GM12878 (cell line): ENCODE results near the gene CABLES1. TPM values are rescaled to one million over a fixed set of nuclear protein-coding genes. Genes with fewer than 3 reads are reported as not detected.
A peak's percentile ranks its signal among the peaks of the same experiment; 100 is the strongest.

Experiments
- ATF7 ChIP-seq: fragments of 450-650 bp; IDR thresholded peaks from 2 replicates; pipeline ENCODE4 v1.6.1; 2016; ENCODE audit warnings: low read depth, mild to moderate bottlenecking
- E4F1 ChIP-seq: fragments of 450-650 bp; IDR thresholded peaks from 2 replicates; pipeline ENCODE4 v1.6.1; 2018; ENCODE audit warnings: borderline replicate concordance, mild to moderate bottlenecking; ENCODE audit not compliant: partially characterized antibody
- EGR1 ChIP-seq, 2 experiments: IDR thresholded peaks; 1 replicate in 1 of 2; 2 replicates in 1 of 2; pipeline ENCODE4 v1.6.1; 2011 to 2012; ENCODE audit warnings: low read depth in 2 of 2, low read length in 2 of 2, borderline replicate concordance in 1 of 2, mild to moderate bottlenecking in 1 of 2, moderate library complexity in 1 of 2
- FOXM1 ChIP-seq: IDR thresholded peaks from 2 replicates; pipeline ENCODE4 v1.6.1; 2012; ENCODE audit warnings: low read depth, mild to moderate bottlenecking, inconsistent platforms, low read length, moderate library complexity
- HDGF ChIP-seq: fragments of 450-650 bp; IDR thresholded peaks from 2 replicates; pipeline ENCODE4 v1.6.1; 2016; ENCODE audit warnings: antibody characterized with exemption
- IKZF1 ChIP-seq: fragments of 450-650 bp; conservative IDR thresholded peaks from 2 replicates; pipeline ENCODE4 v1.6.1; 2017; ENCODE audit warnings: antibody characterized with exemption, mild to moderate bottlenecking
- NRF1 ChIP-seq: conservative IDR thresholded peaks from 2 replicates; pipeline ENCODE4 v1.6.1; 2011; ENCODE audit warnings: mild to moderate bottlenecking, low read depth, low read length, improper control_type of control experiment
- PAX5 ChIP-seq: IDR thresholded peaks from 2 replicates; pipeline ENCODE4 v1.6.1; 2011; ENCODE audit warnings: low read depth, low read length, borderline replicate concordance
- POLR2AphosphoS5 ChIP-seq: IDR thresholded peaks from 2 replicates; pipeline ENCODE4 v1.6.1; 2011; ENCODE audit warnings: mild to moderate bottlenecking, low read length, inconsistent platforms
- RBBP5 ChIP-seq: fragments of 200-600 bp; sonication (generic); conservative IDR thresholded peaks from 2 replicates; pipeline ENCODE4 v1.6.1; 2016
- RUNX3 ChIP-seq: IDR thresholded peaks from 2 replicates; pipeline ENCODE4 v1.6.1; 2012; ENCODE audit warnings: low read length, inconsistent platforms
- SMAD1 ChIP-seq: fragments of 450-650 bp; IDR thresholded peaks from 2 replicates; pipeline ENCODE4 v1.6.1; 2018; ENCODE audit warnings: mild to moderate bottlenecking, low read depth; ENCODE audit not compliant: partially characterized antibody
- SREBF1 ChIP-seq: IDR thresholded peaks from 2 replicates; pipeline ENCODE4 v1.6.1; 2012; ENCODE audit warnings: mild to moderate bottlenecking, low read length
- STAT1 ChIP-seq: fragments of 450-650 bp; conservative IDR thresholded peaks from 2 replicates; pipeline ENCODE4 v1.6.1; 2014; ENCODE audit warnings: antibody characterized with exemption, mild to moderate bottlenecking
- ZBED1 ChIP-seq: IDR thresholded peaks from 2 replicates; pipeline ENCODE4 v1.6.1; 2016; ENCODE audit warnings: borderline replicate concordance
- ZNF592 ChIP-seq: fragments of 450-650 bp; IDR thresholded peaks from 2 replicates; pipeline ENCODE4 v1.6.1; 2017; ENCODE audit warnings: mild to moderate bottlenecking, moderate library complexity
- ZNF622 ChIP-seq: fragments of 450-650 bp; IDR thresholded peaks from 2 replicates; pipeline ENCODE4 v1.6.1; 2017; ENCODE audit warnings: mild to moderate bottlenecking, inconsistent platforms
- polyA plus RNA-seq, 11 experiments: library from polyadenylated mRNA; depleted of rRNA in 4 of 11; unstranded in 6 of 11; stranded (reverse) in 5 of 11; fragments of >200 nt; fragmentation: Nextera tagmentation in 4 of 11; fragmentation: Illumina TruSeq in 1 of 11; extraction: Ambion mirVana in 4 of 11; extraction: Trizol in 1 of 11; gene quantifications; 1 replicate in 1 of 11; 2 replicates in 10 of 11; pipeline versions ENCODE4 v1.2.1 to v1.2.3, GENCODE V29; 2011 to 2016; ENCODE audit warnings: inconsistent platforms in 2 of 11, missing spikeins in 2 of 11, low read depth in 1 of 11
- total RNA-seq, 4 experiments: library from RNA; depleted of rRNA in 3 of 4; stranded (reverse); fragments of >200 nt in 3 of 4; fragmentation: Illumina TruSeq in 1 of 4; extraction: Trizol in 1 of 4; gene quantifications; 2 replicates each; pipeline versions ENCODE4 v1.2.1 to v1.2.3, GENCODE V29; 2013 to 2021
- TF ChIP-seq, protein P1 (sequence below): fragments of 450-650 bp; IDR thresholded peaks from 2 replicates; pipeline ENCODE4 v1.6.1; 2017; ENCODE audit warnings: mild to moderate bottlenecking, moderate library complexity
- TF ChIP-seq, protein P2 (sequence below): fragments of 450-650 bp; IDR thresholded peaks from 2 replicates; pipeline ENCODE4 v1.6.1; 2018; ENCODE audit warnings: mild to moderate bottlenecking, low read depth, moderate library complexity; ENCODE audit not compliant: partially characterized antibody

Gene CABLES1
- total and polyA plus RNA-seq, 10 of the 15 experiments (the other 5 are each of a cell fraction or from before 2014, with no cell fraction given), result 2.9 to 27.2 (median 8.2) TPM

DNA sequence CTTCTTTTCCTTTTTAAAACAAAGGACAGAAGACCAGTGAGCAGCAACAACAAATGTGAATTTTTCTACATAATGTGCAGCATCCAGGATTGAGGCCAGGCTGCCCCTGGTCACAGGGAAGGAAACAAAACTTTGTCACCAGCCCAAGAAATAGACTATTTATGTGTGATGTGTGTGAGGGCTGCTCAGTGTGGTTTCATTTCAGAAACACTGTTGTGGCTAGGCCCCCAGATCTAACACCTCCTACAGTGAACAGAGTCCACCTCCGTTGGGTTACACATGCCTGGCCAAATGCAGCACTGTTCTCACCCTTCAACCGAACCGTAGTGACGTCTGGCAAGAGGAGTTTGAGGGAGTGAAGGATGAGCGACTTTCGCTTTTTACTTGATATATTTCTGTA, 171.5 kb downstream of the CABLES1 start (continued):
- TF ChIP-seq, protein P1, sequence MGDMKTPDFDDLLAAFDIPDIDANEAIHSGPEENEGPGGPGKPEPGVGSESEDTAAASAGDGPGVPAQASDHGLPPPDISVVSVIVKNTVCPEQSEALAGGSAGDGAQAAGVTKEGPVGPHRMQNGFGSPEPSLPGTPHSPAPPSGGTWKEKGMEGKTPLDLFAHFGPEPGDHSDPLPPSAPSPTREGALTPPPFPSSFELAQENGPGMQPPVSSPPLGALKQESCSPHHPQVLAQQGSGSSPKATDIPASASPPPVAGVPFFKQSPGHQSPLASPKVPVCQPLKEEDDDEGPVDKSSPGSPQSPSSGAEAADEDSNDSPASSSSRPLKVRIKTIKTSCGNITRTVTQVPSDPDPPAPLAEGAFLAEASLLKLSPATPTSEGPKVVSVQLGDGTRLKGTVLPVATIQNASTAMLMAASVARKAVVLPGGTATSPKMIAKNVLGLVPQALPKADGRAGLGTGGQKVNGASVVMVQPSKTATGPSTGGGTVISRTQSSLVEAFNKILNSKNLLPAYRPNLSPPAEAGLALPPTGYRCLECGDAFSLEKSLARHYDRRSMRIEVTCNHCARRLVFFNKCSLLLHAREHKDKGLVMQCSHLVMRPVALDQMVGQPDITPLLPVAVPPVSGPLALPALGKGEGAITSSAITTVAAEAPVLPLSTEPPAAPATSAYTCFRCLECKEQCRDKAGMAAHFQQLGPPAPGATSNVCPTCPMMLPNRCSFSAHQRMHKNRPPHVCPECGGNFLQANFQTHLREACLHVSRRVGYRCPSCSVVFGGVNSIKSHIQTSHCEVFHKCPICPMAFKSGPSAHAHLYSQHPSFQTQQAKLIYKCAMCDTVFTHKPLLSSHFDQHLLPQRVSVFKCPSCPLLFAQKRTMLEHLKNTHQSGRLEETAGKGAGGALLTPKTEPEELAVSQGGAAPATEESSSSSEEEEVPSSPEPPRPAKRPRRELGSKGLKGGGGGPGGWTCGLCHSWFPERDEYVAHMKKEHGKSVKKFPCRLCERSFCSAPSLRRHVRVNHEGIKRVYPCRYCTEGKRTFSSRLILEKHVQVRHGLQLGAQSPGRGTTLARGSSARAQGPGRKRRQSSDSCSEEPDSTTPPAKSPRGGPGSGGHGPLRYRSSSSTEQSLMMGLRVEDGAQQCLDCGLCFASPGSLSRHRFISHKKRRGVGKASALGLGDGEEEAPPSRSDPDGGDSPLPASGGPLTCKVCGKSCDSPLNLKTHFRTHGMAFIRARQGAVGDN, result peak; percentile 97
- TF ChIP-seq ATF7 (peak; percentile 90), EGR1 (IDR thresholded peaks at IDR 0.05; ENCODE audit: borderline replicate concordance in 1 of 2, low read depth in 2 of 2, low read length in 2 of 2) (no peak), ZNF592 (no peak; the same call in 1 of the 2 replicates), NRF1 (no peak), STAT1 (no peak), SREBF1 (no peak), RUNX3 (peak; percentile 72), SMAD1 (peak; percentile 65), ZNF622 (no peak), E4F1 (no peak), FOXM1 (no peak), RBBP5 (no peak), IKZF1 (peak; percentile 88), POLR2AphosphoS5 (no peak), PAX5 (peak; percentile 76), ZBED1 (no peak), HDGF (no peak)
- TF ChIP-seq, protein P2, sequence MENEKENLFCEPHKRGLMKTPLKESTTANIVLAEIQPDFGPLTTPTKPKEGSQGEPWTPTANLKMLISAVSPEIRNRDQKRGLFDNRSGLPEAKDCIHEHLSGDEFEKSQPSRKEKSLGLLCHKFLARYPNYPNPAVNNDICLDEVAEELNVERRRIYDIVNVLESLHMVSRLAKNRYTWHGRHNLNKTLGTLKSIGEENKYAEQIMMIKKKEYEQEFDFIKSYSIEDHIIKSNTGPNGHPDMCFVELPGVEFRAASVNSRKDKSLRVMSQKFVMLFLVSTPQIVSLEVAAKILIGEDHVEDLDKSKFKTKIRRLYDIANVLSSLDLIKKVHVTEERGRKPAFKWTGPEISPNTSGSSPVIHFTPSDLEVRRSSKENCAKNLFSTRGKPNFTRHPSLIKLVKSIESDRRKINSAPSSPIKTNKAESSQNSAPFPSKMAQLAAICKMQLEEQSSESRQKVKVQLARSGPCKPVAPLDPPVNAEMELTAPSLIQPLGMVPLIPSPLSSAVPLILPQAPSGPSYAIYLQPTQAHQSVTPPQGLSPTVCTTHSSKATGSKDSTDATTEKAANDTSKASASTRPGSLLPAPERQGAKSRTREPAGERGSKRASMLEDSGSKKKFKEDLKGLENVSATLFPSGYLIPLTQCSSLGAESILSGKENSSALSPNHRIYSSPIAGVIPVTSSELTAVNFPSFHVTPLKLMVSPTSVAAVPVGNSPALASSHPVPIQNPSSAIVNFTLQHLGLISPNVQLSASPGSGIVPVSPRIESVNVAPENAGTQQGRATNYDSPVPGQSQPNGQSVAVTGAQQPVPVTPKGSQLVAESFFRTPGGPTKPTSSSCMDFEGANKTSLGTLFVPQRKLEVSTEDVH, result no peak
